Thoracic aorta (tissue), 2 donors: ENCODE results near the gene CISTR. TPM values are rescaled to one million over a fixed set of nuclear protein-coding genes. Genes with fewer than 3 reads are reported as not detected.

Experiments used
- ATAC-seq: fragments of 150-250 bp; one replicate; pipeline ENCODE4 v1.8.0; 2017; ENCODE audit warnings: low read depth; ENCODE audit not compliant: insufficient number of reproducible peaks, low FRiP score
- DNase-seq: peaks from one replicate; pipeline ENCODE4 v3.0.0-alpha.2; 2020; ENCODE audit warnings: low spot score
- H3K27ac ChIP-seq, 2 donors: fragments of 200-600 bp; sonication (generic); 1 replicate in 1 of 2; 2 replicates in 1 of 2; pipeline ENCODE4 v1.5.1; 2016; ENCODE audit warnings: mild to moderate bottlenecking in 2 of 2, moderate library complexity in 2 of 2
- H3K27me3 ChIP-seq: fragments of 200-600 bp; sonication (generic); replicated peaks from 2 replicates; pipeline ENCODE4 v1.6.0; 2016; ENCODE audit warnings: mild to moderate bottlenecking; ENCODE audit not compliant: insufficient read depth
- H3K36me3 ChIP-seq: fragments of 200-600 bp; sonication (generic); one replicate; pipeline ENCODE4 v1.5.1; 2016
- H3K4me1 ChIP-seq, 2 donors: fragments of 200-600 bp; sonication (generic); 1 replicate in 1 of 2; 2 replicates in 1 of 2; pipeline versions ENCODE4 v1.5.1 to v1.6.0; 2016; ENCODE audit warnings: low read depth in 2 of 2, mild to moderate bottlenecking in 1 of 2; ENCODE audit not compliant: control insufficient read depth in 1 of 2
- H3K4me3 ChIP-seq: fragments of 200-600 bp; sonication (generic); 2 replicates; pipeline ENCODE4 v1.5.1; 2016; ENCODE audit warnings: mild to moderate bottlenecking
- H3K9me3 ChIP-seq: fragments of 200-600 bp; sonication (generic); 2 replicates; pipeline ENCODE4 v1.5.1; 2016
- CTCF ChIP-seq: fragments of 200-600 bp; sonication (generic); IDR thresholded peaks from one replicate; pipeline ENCODE4 v1.5.1; 2019; ENCODE audit warnings: antibody characterized with exemption
- total RNA-seq, 2 donors: library from RNA; depleted of rRNA; stranded (reverse); fragments of >200 nt; gene quantifications; one replicate each; pipeline versions ENCODE4 v1.1.0 to v1.2.3, GENCODE V29; 2016

Gene CISTR
- total RNA-seq, 2 donors from 2014 or later: not detected

- Histone ChIP-seq H3K4me3 (no peak overlapping the region), H3K27ac (peak overlapping the region; percentile 37 to 61), H3K27me3 (no peaks in the 10 kb centered on the region), H3K36me3 (no peaks in the 10 kb centered on the region), H3K9me3 (no peaks in the 10 kb centered on the region), H3K4me1 (peaks cover 0 to 41% of the 10 kb centered on the region in 2 donors)
- no peak for DNase-seq
- ATAC-seq: no peak
- TF ChIP-seq CTCF: no peak
Observed at GRCh38 chr12:53734425-53734824, 17.4 kb downstream of the CISTR start.

GRCh38 chr12:53733807-53734200 is 18.0 kb downstream of the CISTR start:
- no peak for ATAC-seq
- no peak overlapping the region for H3K4me3 ChIP-seq
- TF ChIP-seq CTCF: no peak

GRCh38 chr12:53733051-53733806 is 18.6 kb downstream of the CISTR start:
- H3K4me3 ChIP-seq: no peak overlapping the region
- peaks cover 0 to 45% of the 10 kb centered on the region in 2 donors for H3K4me1 ChIP-seq
- H3K9me3 ChIP-seq: no peaks in the 10 kb centered on the region
- DNase-seq: no peak
- no peak for ATAC-seq
- TF ChIP-seq CTCF: no peak
- H3K27ac ChIP-seq: peak overlapping the region; percentile 48 to 61
- H3K27me3 ChIP-seq: no peaks in the 10 kb centered on the region
- H3K36me3 ChIP-seq: no peaks in the 10 kb centered on the region

More at GRCh38 chr12:53733807-53734200, 18.0 kb downstream of the CISTR start:
- H3K36me3 ChIP-seq: no peaks in the 10 kb centered on the region
- H3K4me1 ChIP-seq: peaks cover 0 to 40% of the 10 kb centered on the region in 2 donors
- no peak for DNase-seq
- no peaks in the 10 kb centered on the region for H3K27me3 ChIP-seq
- H3K9me3 ChIP-seq: no peaks in the 10 kb centered on the region
- H3K27ac ChIP-seq: peak overlapping the region; percentile 48 to 61

- H3K27me3 ChIP-seq: no peaks in the 10 kb centered on the region
- no peak overlapping the region for H3K27ac ChIP-seq
- ATAC-seq (no peak), DNase-seq (no peak)
- peaks cover 11 to 52% of the 10 kb centered on the region in 2 donors for H3K4me1 ChIP-seq
- no peak for TF ChIP-seq CTCF
- H3K36me3 ChIP-seq: peaks cover under 1% of the 10 kb centered on the region
- H3K4me3 ChIP-seq: no peak overlapping the region
- H3K9me3 ChIP-seq: no peaks in the 10 kb centered on the region
Observed at GRCh38 chr12:53729644-53730043, 22.1 kb downstream of the CISTR start.

GRCh38 chr12:53728206-53728605 is 23.6 kb downstream of the CISTR start:
- DNase-seq (no peak), ATAC-seq (no peak)
- Histone ChIP-seq H3K27me3 (no peaks in the 10 kb centered on the region), H3K4me1 (peaks cover 11 to 41% of the 10 kb centered on the region in 2 donors), H3K4me3 (peak overlapping the region; percentile 83), H3K36me3 (peaks cover 15% of the 10 kb centered on the region), H3K27ac (peak overlapping the region; percentile 46 to 80), H3K9me3 (no peaks in the 10 kb centered on the region)
- no peak for TF ChIP-seq CTCF
